Naive thymus-derived CD8-positive, alpha-beta T cell (primary cell): ENCODE data around the gene TBX6. TPM values are rescaled to one million over a fixed set of nuclear protein-coding genes. Genes with fewer than 3 reads are reported as not detected.

Experiments
- ATAC-seq, 2 donors: fragments of 150-1000 bp; cut with Tn5 transposase in 1 of 2; sonication (Bioruptor Pico), chemical (Tn5 transposase) in 1 of 2; 1 replicate in 1 of 2; 2 replicates in 1 of 2; pipeline ENCODE4 v1.10.0; 2021; ENCODE audit warnings: mild to moderate bottlenecking in 2 of 2, moderate library complexity in 2 of 2
- POLR2A ChIA-PET: fragments of 350-600 bp; sonication (Branson Sonifier 250); formaldehyde crosslinking; loops from one replicate; lab custom pipeline; 2021; ENCODE audit warnings: antibody characterized with exemption; lab: Charles Lee
- DNase-seq, 10 donors: peaks; one replicate each; pipeline versions ENCODE4 v3.0.0 to v3.0.0-alpha.2; 2020 to 2022
- H3K27ac Mint-ChIP-seq, 10 donors: one replicate each; pipeline ENCODE4 v1.8.0; 2020 to 2022; ENCODE audit warnings: mild to moderate bottlenecking in 10 of 10, mixed read lengths in 10 of 10, moderate library complexity in 4 of 10, inconsistent platforms in 1 of 10
- H3K27me3 Mint-ChIP-seq, 5 donors: one replicate each; pipeline ENCODE4 v1.8.0; 2021 to 2022; ENCODE audit warnings: mixed read lengths in 5 of 5
- H3K36me3 Mint-ChIP-seq, 3 donors: one replicate each; pipeline ENCODE4 v1.8.0; 2020 to 2022; ENCODE audit warnings: mixed read lengths in 3 of 3, mild to moderate bottlenecking in 2 of 3, inconsistent platforms in 1 of 3
- H3K4me1 Mint-ChIP-seq, 4 donors: one replicate each; pipeline ENCODE4 v1.8.0; 2021 to 2022; ENCODE audit warnings: mixed read lengths in 4 of 4
- H3K4me3 Mint-ChIP-seq, 10 donors: one replicate each; pipeline ENCODE4 v1.8.0; 2020 to 2022; ENCODE audit warnings: mild to moderate bottlenecking in 10 of 10, mixed read lengths in 10 of 10, moderate library complexity in 6 of 10, inconsistent platforms in 1 of 10
- H3K9me3 Mint-ChIP-seq, 9 donors: one replicate each; pipeline ENCODE4 v1.8.0; 2020 to 2022; ENCODE audit warnings: mixed read lengths in 9 of 9, mild to moderate bottlenecking in 3 of 9, inconsistent platforms in 1 of 9, moderate library complexity in 1 of 9
- polyA plus RNA-seq, 3 donors: library from polyadenylated mRNA; unstranded; fragments of 300-500 nt; fragmentation: Illumina TruSeq; gene quantifications; one replicate each; pipeline ENCODE4 v1.2.3, GENCODE V29; 2021
- total RNA-seq, 8 experiments: library from RNA in 2 of 8; stranded (reverse) in 2 of 8; gene quantifications; one replicate each; pipeline ENCODE4 v1.2.3 and lab custom pipeline; 2021 to 2026

Gene TBX6
- total and polyA plus RNA-seq, 5 experiments from 2014 or later = 0.15 to 2.5 (median 0.25) TPM

- Mint-ChIP-seq H3K36me3 (peaks cover 4 to 44% (median 9%) of the 10 kb centered on the region in 3 donors), H3K4me1 (peaks cover 6 to 19% (median 12%) of the 10 kb centered on the region in 4 donors), H3K27me3 (no peaks in the 10 kb centered on the region), H3K27ac (no peak overlapping the region), H3K9me3 (no peaks in the 10 kb centered on the region), H3K4me3 (no peak overlapping the region)
- ATAC-seq = peak in 1 of 2 donors; percentile 57
- POLR2A ChIA-PET = interaction anchor here (0.6 to 4.7 kb wide), 9 partner anchors 11 to 297 kb away, joined by 3 to 20 read pairs (median 8); partner anchors contain the start of genes CORO1A, MAPK3, TBX6 and YPEL3
- peak in 8 of 10 donors; percentile 15 to 73 (median 48) for DNase-seq
Observed at GRCh38 chr16:30112197-30113030, 20.7 kb upstream of the TBX6 start.

GRCh38 chr16:30110661-30111060, 18.9 kb upstream of the TBX6 start:
- peaks cover 6 to 18% (median 12%) of the 10 kb centered on the region in 4 donors for H3K4me1 Mint-ChIP-seq
- peaks cover 4 to 40% (median 5%) of the 10 kb centered on the region in 3 donors for H3K36me3 Mint-ChIP-seq
- no peaks in the 10 kb centered on the region for H3K9me3 Mint-ChIP-seq
- H3K4me3 Mint-ChIP-seq = no peak overlapping the region
- H3K27me3 Mint-ChIP-seq = no peaks in the 10 kb centered on the region
- POLR2A ChIA-PET = interaction anchor here (0.7 to 4.7 kb wide), 2 partner anchors 16 to 73 kb away, joined by 4 to 20 read pairs; partner anchors contain the start of genes CORO1A and YPEL3
- no peak for DNase-seq
- peak overlapping the region in 2 of 10 donors; percentile 19 to 43 for H3K27ac Mint-ChIP-seq
- no peak for ATAC-seq

- peaks cover 14 to 47% (median 18%) of the 10 kb centered on the region in 3 donors for H3K36me3 Mint-ChIP-seq
- H3K4me1 Mint-ChIP-seq = peaks cover 2 to 12% (median 10%) of the 10 kb centered on the region in 4 donors
- POLR2A ChIA-PET = interaction anchor here (0.7 kb wide), 1 partner anchor 295 kb away, joined by 3 read pairs; no protein-coding TSS in a partner anchor
- no peaks in the 10 kb centered on the region for H3K9me3 Mint-ChIP-seq
- DNase-seq (no peak), ATAC-seq (no peak)
- H3K4me3 Mint-ChIP-seq = no peak overlapping the region
- no peaks in the 10 kb centered on the region for H3K27me3 Mint-ChIP-seq
- H3K27ac Mint-ChIP-seq = no peak overlapping the region
Observed at GRCh38 chr16:30108059-30108850, 16.5 kb upstream of the TBX6 start.

GRCh38 chr16:30104492-30104891, 12.8 kb upstream of the TBX6 start:
- H3K9me3 Mint-ChIP-seq = peaks cover 0 to 13% (median 2%) of the 10 kb centered on the region in 9 donors
- POLR2A ChIA-PET = interaction anchor here (0.6 to 1.6 kb wide), 2 partner anchors 39 to 82 kb away, joined by 3 to 4 read pairs; partner anchors contain the start of gene ALDOA
- peaks cover 10 to 28% (median 26%) of the 10 kb centered on the region in 3 donors for H3K36me3 Mint-ChIP-seq
- no peak overlapping the region for H3K4me3 Mint-ChIP-seq
- ATAC-seq (no peak), DNase-seq (no peak)
- peaks cover 0 to 6% (median 2%) of the 10 kb centered on the region in 4 donors for H3K4me1 Mint-ChIP-seq
- no peaks in the 10 kb centered on the region for H3K27me3 Mint-ChIP-seq
- peak overlapping the region in 2 of 10 donors; percentile 21 to 84 for H3K27ac Mint-ChIP-seq

GRCh38 chr16:30104090-30104489, 12.4 kb upstream of the TBX6 start:
- Mint-ChIP-seq H3K9me3 (peaks cover 0 to 15% (median 2%) of the 10 kb centered on the region in 9 donors), H3K27ac (peak overlapping the region in 5 of 10 donors; percentile 3 to 84 (median 27)), H3K4me1 (peaks cover 0 to 6% (median 2%) of the 10 kb centered on the region in 4 donors), H3K27me3 (no peaks in the 10 kb centered on the region), H3K4me3 (no peak overlapping the region), H3K36me3 (peaks cover 10 to 28% (median 26%) of the 10 kb centered on the region in 3 donors)
- DNase-seq = no peak
- ATAC-seq = no peak
- POLR2A ChIA-PET = interaction anchor here (1.5 to 1.6 kb wide), 2 partner anchors 14 to 38 kb away, joined by 4 read pairs; partner anchors contain the start of gene ALDOA

- H3K27me3 Mint-ChIP-seq = no peaks in the 10 kb centered on the region
- peak in 3 of 10 donors; percentile 25 to 48 (median 47) for DNase-seq
- POLR2A ChIA-PET = interaction anchor here (0.6 to 9.0 kb wide), 14 partner anchors 12 to 351 kb away, joined by 3 to 320 read pairs (median 4); partner anchors contain the start of genes ALDOA, C16orf54, CORO1A and GDPD3
- peak overlapping the region; percentile 71 to 92 (median 82) for H3K4me3 Mint-ChIP-seq
- H3K4me1 Mint-ChIP-seq = peaks cover 16 to 34% (median 31%) of the 10 kb centered on the region in 4 donors
- H3K36me3 Mint-ChIP-seq = peaks cover 14 to 28% (median 22%) of the 10 kb centered on the region in 3 donors
- H3K27ac Mint-ChIP-seq = peak overlapping the region; percentile 43 to 97 (median 93)
- H3K9me3 Mint-ChIP-seq = peaks cover 0 to 44% (median 16%) of the 10 kb centered on the region in 9 donors
- ATAC-seq = no peak
Observed at GRCh38 chr16:30096862-30097563, 5.3 kb upstream of the TBX6 start.

- H3K4me1 Mint-ChIP-seq = peaks cover 17 to 39% (median 36%) of the 10 kb centered on the region in 4 donors
- POLR2A ChIA-PET = interaction anchor here (0.6 to 9.0 kb wide), 17 partner anchors 9 to 350 kb away, joined by 3 to 320 read pairs (median 4); partner anchors contain the start of genes ALDOA, C16orf54, CORO1A and GDPD3
- ATAC-seq (peak; percentile 58 to 61), DNase-seq (peak; percentile 82 to 93 (median 88))
- peak within 1 kb of the TSS; percentile 83 to 95 (median 91) for H3K4me3 Mint-ChIP-seq
- H3K27me3 Mint-ChIP-seq = no peaks in the 10 kb centered on the region
- peaks cover 0 to 42% (median 16%) of the 10 kb centered on the region in 9 donors for H3K9me3 Mint-ChIP-seq
- peaks cover 14 to 26% (median 22%) of the 10 kb centered on the region in 3 donors for H3K36me3 Mint-ChIP-seq
- H3K27ac Mint-ChIP-seq = peak within 1 kb of the TSS; percentile 85 to 97 (median 94)
Observed at GRCh38 chr16:30096105-30096861, 4.6 kb upstream of the TBX6 start, which contains the start of gene YPEL3. Gene YPEL3, minus strand, starts transcription at chr16:30096213. Its CDS starts 731 bp downstream, at chr16:30095482.

GRCh38 chr16:30095166-30096078, 3.7 kb upstream of the TBX6 start:
- Mint-ChIP-seq H3K27me3 (no peaks in the 10 kb centered on the region), H3K4me3 (peak overlapping the region; percentile 83 to 95 (median 91)), H3K4me1 (peaks cover 17 to 42% (median 39%) of the 10 kb centered on the region in 4 donors), H3K36me3 (peaks cover 14 to 26% (median 22%) of the 10 kb centered on the region in 3 donors), H3K27ac (peak overlapping the region; percentile 85 to 97 (median 94)), H3K9me3 (peaks cover 0 to 37% (median 16%) of the 10 kb centered on the region in 9 donors)
- ATAC-seq (peak in 1 of 2 donors; percentile 1), DNase-seq (peak in 5 of 10 donors; percentile 16 to 35 (median 31))
- POLR2A ChIA-PET = interaction anchor here (1.1 to 9.0 kb wide), 13 partner anchors 9 to 563 kb away, joined by 3 to 320 read pairs (median 5); partner anchors contain the start of genes ALDOA, CORO1A, GDPD3 and MAPK3

- peak overlapping the region; percentile 85 to 97 (median 94) for H3K27ac Mint-ChIP-seq
- H3K36me3 Mint-ChIP-seq = peaks cover 14 to 26% (median 22%) of the 10 kb centered on the region in 3 donors
- DNase-seq (no peak), ATAC-seq (no peak)
- H3K9me3 Mint-ChIP-seq = peaks cover 0 to 35% (median 16%) of the 10 kb centered on the region in 9 donors
- peak overlapping the region; percentile 83 to 95 (median 91) for H3K4me3 Mint-ChIP-seq
- POLR2A ChIA-PET = interaction anchor here (0.7 to 9.0 kb wide), 8 partner anchors 17 to 564 kb away, joined by 3 to 320 read pairs (median 14); partner anchors contain the start of genes ALDOA, CORO1A, GDPD3 and MAPK3
- H3K4me1 Mint-ChIP-seq = peaks cover 24 to 50% (median 47%) of the 10 kb centered on the region in 4 donors
- no peaks in the 10 kb centered on the region for H3K27me3 Mint-ChIP-seq
Observed at GRCh38 chr16:30094541-30095165, 2.9 kb upstream of the TBX6 start.
